ENCODE measurements around the gene GRM4. TPM values are rescaled to one million over a fixed set of nuclear protein-coding genes. Genes with fewer than 3 reads are reported as not detected.

Gene GRM4
- total RNA-seq, 1 experiment from 2014 or later, result 5.6 TPM

DNA sequence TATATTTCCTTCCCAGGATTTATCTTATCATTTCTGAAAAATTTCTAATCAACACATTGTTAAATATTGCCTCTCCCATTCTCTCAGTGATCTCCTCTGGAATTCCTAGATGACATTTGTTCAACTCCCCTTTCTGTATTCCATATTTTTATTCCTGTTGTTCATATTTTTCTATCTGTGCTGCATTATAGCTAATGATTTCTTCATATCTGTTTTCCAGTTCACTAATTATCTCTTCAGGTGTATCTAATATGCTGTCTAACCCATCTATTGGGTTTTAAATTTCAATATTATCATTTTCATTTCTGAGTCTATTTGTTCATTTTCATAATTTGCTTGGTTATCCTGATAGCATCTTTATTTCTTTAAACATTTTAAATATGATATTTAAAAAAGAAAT lies 141.9 kb downstream of the GRM4 start:
- no peak overlapping the region for H2AK5ac ChIP-seq (ENCODE audit: insufficient read length, low read length)
- no peaks in the 10 kb centered on the region for H3K79me2 ChIP-seq (ENCODE audit: insufficient read depth, low read length)
- no peak for TF ChIP-seq CTCF (conservative IDR thresholded peaks at IDR 0.05)
- H3K14ac ChIP-seq (ENCODE audit: insufficient read depth, low read length), result no peak overlapping the region
- no peak overlapping the region for H4K91ac ChIP-seq (ENCODE audit: insufficient read length, low read depth, low read length)
- H3K56ac ChIP-seq (ENCODE audit: insufficient read length, low read depth, low read length), result no peak overlapping the region
- no peaks in the 10 kb centered on the region for H3K23me2 ChIP-seq (ENCODE audit: insufficient read length, low read depth, low read length, poor library complexity, severe bottlenecking)
- no peaks in the 10 kb centered on the region for H4K20me1 ChIP-seq (ENCODE audit: control insufficient read depth, insufficient read depth, insufficient read length)
- no peak overlapping the region for H3K9ac ChIP-seq (ENCODE audit: extremely low read depth, insufficient read length, low read length)
- peaks cover 24 to 28% of the 10 kb centered on the region in 2 experiments for H3K4me1 Mint-ChIP-seq
- H2BK20ac ChIP-seq (ENCODE audit: low read depth, low read length, poor library complexity, severe bottlenecking), result no peak overlapping the region
- H3K4ac ChIP-seq (ENCODE audit: low read depth, low read length), result no peak overlapping the region
- peaks cover 2 to 5% (median 4%) of the 10 kb centered on the region in 3 experiments; a peak in 3 of 7 replicates for H3K36me3 Mint-ChIP-seq (ENCODE audit: insufficient read depth in 1 of 3, low read depth in 3 of 3)
- no peak overlapping the region for H2BK12ac ChIP-seq (ENCODE audit: insufficient read length, low read depth, low read length)
- H3K9me3 Mint-ChIP-seq, result peaks cover 12 to 15% of the 10 kb centered on the region in 2 experiments
- no peak overlapping the region for H2BK120ac ChIP-seq (ENCODE audit: low read depth, low read length, poor library complexity, severe bottlenecking)
- H3K4me1 ChIP-seq (ENCODE audit: insufficient read depth, low read length), result no peaks in the 10 kb centered on the region
- no peak overlapping the region for H3K27ac ChIP-seq (ENCODE audit: insufficient read length, low read depth, low read length)
- DNase-seq, result no peak
- no peaks in the 10 kb centered on the region for H3K79me1 ChIP-seq (ENCODE audit: insufficient read depth, low read depth, low read length, poor library complexity, severe bottlenecking)
- H4K5ac ChIP-seq (ENCODE audit: insufficient read length, low read depth, low read length), result no peak overlapping the region
- H4K8ac ChIP-seq (replicated peaks; ENCODE audit: insufficient read length, low read depth, low read length), result no peak overlapping the region
- H2AFZ ChIP-seq (ENCODE audit: low read length), result no peak overlapping the region
- H3K18ac ChIP-seq (ENCODE audit: insufficient read length, low read depth, low read length), result no peak overlapping the region
- H3K9me3 ChIP-seq (ENCODE audit: control insufficient read depth, low read depth, low read length), result no peaks in the 10 kb centered on the region
- no peak overlapping the region for H3K4me2 ChIP-seq (ENCODE audit: insufficient read depth, insufficient read length, low read length)
- no peak overlapping the region for H3T11ph ChIP-seq (ENCODE audit: low read length)
- H2BK15ac ChIP-seq (ENCODE audit: low read depth, low read length), result no peak overlapping the region
- H3K23ac ChIP-seq (ENCODE audit: insufficient read length, low read depth, low read length), result no peak overlapping the region
- H2BK5ac ChIP-seq (ENCODE audit: insufficient read length, low read length), result no peak overlapping the region
- H3K27me3 Mint-ChIP-seq (ENCODE audit: low read depth), result peaks cover 1% of the 10 kb centered on the region; the same call in 1 of the 2 replicates
- no peak overlapping the region for H3K4me3 Mint-ChIP-seq
- no peak overlapping the region for H3K27ac Mint-ChIP-seq
- H3K27me3 ChIP-seq (ENCODE audit: insufficient read depth, low read length), result peaks cover 42% of the 10 kb centered on the region

Data from H9 (cell line).